GM19395 (cell line): ENCODE data around the gene C1orf35.

Experiments
- ATAC-seq: cut with Tn5 transposase; IDR thresholded peaks from one replicate; pipeline ENCODE4 v1.9.1; 2021; ENCODE audit warnings: mild to moderate bottlenecking, moderate library complexity; ENCODE audit not compliant: unreplicated experiment

C1orf35 gene

DNA sequence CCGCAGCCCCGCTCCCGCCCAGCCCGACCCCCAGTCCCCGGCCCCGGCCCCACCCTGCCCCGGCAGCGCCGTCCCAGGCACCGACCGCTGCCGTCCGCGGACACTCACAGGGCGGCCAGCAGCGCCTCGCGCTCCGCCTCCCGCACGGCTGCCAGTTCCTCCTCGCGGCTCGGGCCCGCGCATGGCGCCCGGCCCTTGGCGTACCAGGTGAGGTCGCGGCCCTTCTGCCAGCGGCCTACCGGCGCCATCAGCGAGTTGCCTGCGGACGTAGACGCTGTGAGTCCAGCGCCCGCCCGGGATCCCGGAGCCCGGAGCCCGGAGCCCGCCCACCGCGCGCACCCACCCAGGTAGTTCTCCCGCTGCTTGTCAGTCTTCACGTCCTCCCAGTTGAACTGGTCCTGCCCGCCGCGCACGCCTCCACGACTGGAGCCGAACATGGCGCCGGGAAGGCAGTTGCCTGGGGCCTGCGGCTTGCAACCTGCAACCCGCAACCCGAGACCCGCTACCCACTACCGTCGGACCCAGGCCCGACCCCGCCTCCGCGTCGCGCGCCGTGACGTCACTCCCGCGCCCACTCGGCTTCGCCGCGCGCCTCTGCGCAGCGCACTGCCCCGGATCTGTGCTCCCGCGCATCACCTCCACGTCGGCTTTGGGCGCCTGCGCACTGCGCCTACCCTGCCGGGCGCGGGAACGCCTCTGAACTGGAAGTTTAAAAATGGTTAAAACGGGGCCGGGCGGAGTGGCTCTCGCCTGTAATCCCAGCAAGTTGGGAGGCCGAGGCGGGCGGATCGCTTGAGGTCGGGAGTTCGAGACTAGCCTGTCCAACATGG lies at the start of gene C1orf35:
Gene C1orf35, minus strand, starts transcription at position 535 of the 830 bp plus-strand sequence. Its CDS starts 98 bp downstream, at position 437.
- ATAC-seq: peak; percentile 74

DNA sequence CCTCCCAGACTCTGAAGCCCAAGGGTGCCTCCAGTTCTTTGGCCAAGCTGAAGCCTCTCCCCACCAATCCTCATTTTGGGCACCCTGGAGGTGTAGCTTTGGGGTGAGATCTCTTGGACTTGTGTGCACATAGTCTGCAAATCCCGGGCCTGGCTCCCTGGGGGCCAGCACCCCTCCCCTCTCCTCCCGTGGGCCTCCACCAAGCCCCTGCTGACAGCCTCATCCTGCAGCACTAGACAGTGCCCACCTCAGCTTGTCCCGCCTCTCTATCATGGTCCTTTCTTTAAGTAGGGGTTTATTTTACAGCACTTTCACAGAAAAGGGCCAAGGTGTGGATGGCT lies 49.8 kb upstream of the C1orf35 start:
- no peak for ATAC-seq

DNA sequence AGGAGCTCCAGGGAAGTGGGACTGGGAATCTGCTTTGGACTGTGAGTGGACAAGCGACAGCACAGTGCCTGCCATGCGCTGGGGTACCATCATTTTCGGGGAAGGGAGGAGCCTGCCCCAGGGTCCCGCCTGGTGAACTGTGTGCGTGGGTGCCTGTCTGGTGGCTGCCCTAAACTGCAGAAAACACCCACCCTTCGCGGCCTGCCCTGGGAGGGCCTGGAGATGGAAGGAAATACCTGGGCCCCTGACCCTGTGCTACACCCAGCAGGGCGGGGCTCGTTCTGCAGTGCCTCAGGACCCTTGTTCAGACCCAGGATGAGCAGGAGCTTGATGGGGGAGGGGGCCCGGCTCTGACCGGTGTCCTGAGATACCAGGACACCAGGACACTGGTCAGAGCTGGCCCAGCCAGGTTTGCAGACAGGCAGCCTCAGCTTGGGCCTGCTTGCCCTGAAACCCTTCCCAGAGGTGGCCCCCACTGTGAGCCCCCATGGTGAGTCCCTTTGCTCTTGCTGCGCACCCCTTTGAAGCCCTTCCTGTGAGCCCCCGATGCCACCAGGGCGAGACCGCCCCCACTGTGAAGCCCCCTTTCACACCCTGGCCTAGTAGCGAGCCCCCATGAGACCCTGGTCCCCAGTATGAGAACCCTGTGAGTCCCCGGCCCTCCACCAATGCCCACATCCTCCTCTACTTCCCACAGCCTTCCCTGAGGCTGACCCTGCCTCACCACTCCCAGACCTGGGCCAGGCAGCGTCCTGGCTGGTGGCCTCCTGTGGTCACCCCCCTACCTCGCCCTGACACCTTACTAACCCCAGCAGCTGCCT lies 49.2 kb upstream of the C1orf35 start:
- ATAC-seq: no peak

DNA sequence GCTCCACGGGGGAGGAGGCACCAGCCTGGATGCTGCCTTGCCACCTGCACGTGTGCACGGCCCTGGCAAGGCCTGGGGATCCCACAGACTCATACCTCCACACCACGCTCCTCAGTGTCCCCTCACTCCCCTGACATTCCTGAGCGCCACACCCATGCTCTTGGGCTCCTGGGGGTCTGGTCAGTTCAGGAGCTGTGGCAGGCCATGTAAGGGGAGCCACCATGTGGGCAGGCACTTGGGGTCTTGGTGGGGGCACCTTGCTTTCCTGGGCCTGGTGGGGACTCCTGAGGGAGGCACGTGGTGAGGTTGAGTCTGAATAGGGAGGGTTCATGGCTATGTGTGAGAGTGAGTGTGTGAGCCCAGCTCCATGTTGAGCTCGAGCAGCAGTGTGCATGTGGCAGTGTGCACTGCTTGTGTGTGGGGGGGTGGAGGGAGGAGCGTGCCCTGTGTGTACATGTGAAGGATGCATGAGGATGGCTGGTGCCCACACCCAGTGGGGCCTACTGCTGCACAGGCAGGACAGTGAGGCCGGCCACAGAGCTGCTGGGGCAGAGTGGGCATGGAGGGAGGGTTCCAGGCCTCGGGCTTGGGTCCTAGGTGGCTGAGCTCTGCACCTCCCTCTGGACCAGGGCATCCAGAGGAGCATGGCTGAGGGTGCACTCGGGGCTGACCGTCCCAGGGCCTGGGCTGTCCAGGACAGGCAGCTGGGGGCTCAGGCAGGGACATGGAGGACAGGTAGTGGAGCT lies 48.2 kb upstream of the C1orf35 start:
- no peak for ATAC-seq

DNA sequence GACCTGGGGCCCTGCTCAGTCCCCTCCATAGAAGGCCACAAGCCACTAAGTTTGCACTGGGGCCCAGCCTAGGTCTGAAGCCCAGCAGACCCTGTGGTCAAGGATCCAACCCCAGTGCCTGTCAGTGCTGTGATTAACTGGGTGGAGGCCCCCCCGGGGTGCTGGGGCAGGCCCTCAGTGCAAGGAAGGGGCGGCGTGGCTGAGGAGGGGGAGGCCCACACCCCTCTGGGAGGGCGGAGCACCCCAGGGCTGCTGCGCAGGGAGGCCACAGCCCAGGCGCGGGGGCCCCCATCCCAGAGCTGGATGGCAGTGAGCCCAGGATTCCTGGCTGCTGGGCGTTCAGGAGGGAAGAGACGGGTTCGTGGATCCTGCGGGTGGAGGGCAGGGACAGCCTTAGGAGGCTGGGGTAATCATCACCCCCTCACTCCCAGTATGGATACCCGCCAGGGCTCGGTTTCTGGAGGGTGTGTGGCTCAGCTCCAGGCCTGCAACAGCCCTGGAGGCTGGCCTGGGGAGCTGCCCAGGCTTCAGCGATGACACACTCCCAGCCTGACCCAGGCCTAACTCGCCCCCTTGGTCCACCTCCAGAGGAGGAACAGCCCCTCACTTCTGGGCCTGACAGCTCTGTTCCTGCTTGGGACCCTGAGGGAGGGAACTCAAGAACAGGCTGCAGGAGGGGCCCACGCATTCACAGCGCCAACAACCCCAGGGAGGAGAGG lies 47.5 kb upstream of the C1orf35 start:
- ATAC-seq: no peak

DNA sequence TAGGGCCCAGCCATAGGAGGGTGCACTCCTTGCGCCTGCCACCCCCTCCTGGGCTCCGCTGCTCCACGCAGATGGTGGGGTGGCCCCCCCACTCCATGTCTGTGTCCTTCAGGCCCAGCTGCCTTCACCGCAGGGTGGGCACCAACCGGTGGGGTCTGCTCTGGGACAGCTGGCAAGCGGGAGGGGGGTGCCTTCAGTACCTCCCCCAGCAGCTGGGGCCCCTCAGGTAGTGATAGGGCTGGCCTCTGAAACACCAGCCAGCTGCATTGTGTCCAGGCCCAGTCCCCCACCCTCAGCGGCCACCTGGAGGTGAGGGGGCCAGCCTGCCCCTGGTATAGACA lies 47.0 kb upstream of the C1orf35 start:
- no peak for ATAC-seq

DNA sequence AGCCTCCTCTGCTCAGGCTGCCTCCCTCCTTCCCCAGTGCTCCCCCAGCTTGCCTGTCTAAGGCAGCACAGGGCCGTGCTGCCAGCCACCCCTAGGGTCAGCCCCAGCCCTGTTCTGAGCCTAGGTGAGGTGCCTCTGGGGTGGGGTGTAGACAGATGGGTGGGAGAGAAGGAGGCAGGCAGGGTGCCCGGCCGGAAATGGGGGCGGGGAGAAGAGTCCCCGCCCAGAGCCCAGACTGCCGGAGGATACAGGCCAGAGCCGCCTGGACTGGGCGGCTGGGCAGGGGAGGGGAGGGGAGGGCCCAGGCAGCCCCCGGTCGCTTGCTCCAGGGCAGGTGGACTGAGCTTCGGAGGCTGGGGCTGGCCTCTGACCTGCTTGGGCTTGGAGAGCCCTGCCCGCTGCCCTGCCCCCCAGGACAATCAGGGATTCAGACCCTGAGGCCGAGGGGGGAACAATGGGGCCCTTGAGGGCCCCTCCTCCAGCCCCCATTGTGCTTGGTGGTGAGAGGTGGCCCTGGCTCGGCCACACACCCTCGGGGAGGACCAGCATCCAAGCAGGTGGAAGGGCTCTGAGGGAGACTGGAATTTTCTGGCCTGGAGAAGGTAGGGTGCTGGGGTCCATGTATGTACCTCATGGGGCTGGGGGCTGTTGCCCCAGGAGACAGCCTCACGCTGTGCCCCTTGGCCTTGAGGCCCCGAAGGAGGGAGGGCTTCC lies 46.4 kb upstream of the C1orf35 start, which contains the start of gene GJC2:
Gene GJC2, plus strand, starts transcription at position 525 of the 714 bp plus-strand sequence. CDS start 7,829 bp downstream, outside the sequence.
- no peak for ATAC-seq

GRCh38 chr1:228148935-228149405 lies 45.8 kb upstream of the C1orf35 start:
- no peak for ATAC-seq

DNA sequence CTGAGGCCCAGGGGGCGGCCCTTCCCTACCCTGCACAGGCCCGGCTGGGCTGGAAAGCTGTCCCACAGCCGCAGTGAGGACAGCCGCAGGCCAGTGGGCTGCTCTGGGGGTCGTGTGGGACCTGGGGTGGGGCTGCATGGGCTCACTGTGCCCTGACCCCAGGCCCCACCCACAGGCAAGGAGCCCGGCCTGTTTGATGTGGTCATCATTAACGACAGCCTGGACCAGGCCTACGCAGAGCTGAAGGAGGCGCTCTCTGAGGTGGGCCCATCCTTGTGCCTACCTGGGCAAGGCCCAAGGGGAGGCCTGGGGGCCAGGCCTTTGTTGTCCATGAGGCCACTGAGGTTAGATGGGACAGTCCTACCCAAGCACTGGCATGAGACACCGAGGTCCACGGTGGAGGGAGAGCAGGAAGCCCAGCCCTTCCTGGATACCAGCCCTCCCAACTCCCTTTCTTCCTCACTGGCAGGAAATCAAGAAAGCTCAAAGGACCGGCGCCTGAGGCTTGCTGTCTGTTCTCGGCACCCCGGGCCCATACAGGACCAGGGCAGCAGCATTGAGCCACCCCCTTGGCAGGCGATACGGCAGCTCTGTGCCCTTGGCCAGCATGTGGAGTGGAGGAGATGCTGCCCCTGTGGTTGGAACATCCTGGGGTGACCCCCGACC lies 45.2 kb upstream of the C1orf35 start:
- no peak for ATAC-seq

DNA sequence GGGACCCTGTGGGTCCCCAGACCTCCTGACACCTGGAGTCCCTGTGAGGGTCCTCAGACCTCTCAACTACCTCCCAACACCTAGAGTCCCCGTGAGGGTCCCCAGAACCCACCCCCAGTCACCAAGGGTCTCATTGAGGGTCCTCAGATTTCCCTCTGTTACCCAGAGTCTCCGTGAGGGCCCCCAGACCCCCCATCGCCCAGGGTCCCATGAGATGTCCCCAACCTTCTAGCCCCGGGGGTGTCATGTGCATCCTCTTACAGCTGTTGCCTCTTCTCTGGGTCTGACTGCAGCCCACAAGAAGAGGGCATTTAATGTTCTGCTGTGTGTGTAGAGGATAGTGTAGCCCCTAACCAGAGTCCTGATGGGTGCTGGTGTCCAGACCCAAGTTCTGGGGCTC lies 44.6 kb upstream of the C1orf35 start:
- no peak for ATAC-seq

- no peak for ATAC-seq
Measured at GRCh38 chr1:228147151-228147693, 44.1 kb upstream of the C1orf35 start.

- ATAC-seq: no peak
Measured at GRCh38 chr1:228146417-228147150, 43.5 kb upstream of the C1orf35 start.

- ATAC-seq: no peak
Measured at GRCh38 chr1:228145463-228146416, 42.6 kb upstream of the C1orf35 start.

- no peak for ATAC-seq
Measured at GRCh38 chr1:228144993-228145343, 41.8 kb upstream of the C1orf35 start.

DNA sequence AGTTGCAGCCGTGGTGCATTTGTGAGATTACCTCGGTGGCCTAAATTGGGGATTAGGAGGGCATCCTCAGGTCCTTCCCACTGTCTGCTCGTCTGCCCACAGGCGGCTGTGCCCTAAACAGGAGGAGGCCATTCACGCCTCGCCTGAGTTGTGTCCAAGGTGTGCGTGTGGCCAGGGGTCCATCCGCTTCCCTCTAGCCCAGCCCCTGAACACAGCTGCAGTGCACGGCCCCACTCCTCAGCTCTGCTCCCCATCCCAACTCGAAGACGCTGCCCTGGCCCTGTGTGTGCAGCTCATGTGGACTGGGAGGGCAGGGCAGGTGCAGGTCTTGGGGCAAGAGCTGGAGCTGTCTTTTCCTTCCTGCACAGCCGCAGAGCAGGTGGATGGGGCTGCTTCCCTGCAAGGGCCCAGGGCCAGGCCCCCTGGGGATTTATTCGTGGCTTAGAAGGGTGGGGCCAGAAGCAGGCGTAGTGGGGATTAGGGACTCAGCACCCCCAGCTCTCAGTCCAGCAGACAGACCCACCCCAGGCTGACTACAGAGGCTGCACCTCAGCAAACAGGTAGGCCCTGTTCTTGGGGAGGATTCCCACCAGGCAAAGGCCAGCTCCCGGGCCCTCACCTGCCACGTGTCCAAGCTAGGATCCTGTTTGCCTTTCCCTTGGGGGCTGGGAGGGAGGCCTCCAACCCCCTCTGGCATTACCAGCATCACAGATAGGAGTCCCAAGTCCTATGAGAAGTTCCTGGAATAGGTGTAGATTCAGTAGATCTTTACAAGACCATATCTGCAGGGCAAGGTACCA lies 41.3 kb upstream of the C1orf35 start:
- ATAC-seq: no peak

DNA sequence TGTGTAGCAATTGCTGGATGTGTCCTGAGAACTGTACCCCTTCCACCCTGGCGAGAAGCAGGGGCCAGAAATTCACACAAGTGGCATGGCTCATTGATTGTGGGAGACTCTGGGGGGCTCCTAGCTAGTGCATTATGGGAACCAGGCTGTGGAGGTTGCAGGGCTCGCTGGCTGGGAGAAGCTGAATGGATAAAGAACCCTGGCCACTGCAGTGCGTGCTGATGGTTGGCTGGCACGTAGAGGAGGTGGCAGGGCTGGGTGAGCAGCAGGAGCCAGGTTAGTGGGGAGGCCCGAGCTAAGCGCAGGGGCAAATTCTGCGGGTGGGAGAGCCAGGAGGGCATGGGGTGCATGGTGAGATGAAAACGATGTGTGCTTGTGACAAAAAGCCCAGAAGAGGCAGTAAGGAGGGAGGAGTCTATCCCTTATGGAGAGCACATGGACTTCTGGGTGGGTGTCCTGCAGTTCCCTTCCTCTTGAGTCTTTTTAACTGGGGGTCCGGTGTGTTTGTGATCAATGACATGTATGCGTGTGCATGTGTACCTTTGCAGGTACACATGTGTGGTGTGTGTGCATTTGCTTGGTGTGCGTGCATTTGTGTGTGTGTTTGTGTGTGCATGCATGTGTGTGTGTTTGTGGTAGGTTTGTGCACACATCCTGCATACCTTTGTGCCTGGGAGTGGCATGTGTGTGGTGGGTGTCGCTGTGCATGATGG lies 40.5 kb upstream of the C1orf35 start:
- ATAC-seq: no peak
